ENCODE data around the gene HES1.

The HES1 gene

DNA sequence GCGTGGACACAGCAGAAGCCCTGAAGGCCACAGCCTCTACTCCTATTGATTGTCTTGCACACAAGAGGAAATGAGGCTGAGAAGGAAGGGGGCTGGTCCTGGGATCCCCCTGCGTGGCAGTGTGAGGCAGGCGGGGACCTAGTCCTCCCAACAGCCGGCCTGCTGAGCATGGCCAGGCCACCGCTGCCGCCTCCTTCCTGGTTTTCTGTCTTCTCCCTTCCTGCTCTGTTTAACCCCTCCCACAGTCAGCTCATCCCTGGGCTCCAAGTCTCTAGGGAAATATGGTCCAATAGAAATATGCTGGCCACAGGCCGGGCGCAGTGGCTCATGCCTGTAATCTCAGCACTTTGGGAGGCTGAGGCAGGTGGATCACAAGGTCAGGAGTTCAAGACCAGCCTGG is 42.1 kb upstream of the HES1 start:
- no peak overlapping the region for H3K4me3 ChIP-seq (ENCODE audit: extremely low read depth, insufficient read depth, low read length, poor library complexity, severe bottlenecking)
- no peaks in the 10 kb centered on the region for H3K36me3 ChIP-seq (ENCODE audit: control insufficient read depth, insufficient read depth, low read length)
- 83 to 100% methylated on average over 1 to 8 of the region's 8 CpGs for WGBS, 2 experiments (ENCODE audit: insufficient coverage in 2 of 2)

GRCh38 chr3:194095464-194095863 is 40.5 kb upstream of the HES1 start:
- no peaks in the 10 kb centered on the region for H3K9me3 ChIP-seq (ENCODE audit: control insufficient read depth, low read length)
- peaks cover 21% of the 10 kb centered on the region for H3K4me1 ChIP-seq (ENCODE audit: control insufficient read depth, insufficient read depth, low read length, poor library complexity, severe bottlenecking)
- no peaks in the 10 kb centered on the region for H3K36me3 ChIP-seq (ENCODE audit: control insufficient read depth, insufficient read depth, low read length)
- no peak overlapping the region for H3K27ac ChIP-seq (ENCODE audit: low read depth, low read length, severe bottlenecking)
- no peak overlapping the region for H3K4me3 ChIP-seq (ENCODE audit: extremely low read depth, insufficient read depth, low read length, poor library complexity, severe bottlenecking)
- WGBS, 2 experiments (ENCODE audit: insufficient coverage in 2 of 2): 81 to 83% methylated on average over 2 of the region's 4 CpGs

More for the DNA sequence above, 42.1 kb upstream of the HES1 start:
- H3K4me1 ChIP-seq (ENCODE audit: control insufficient read depth, insufficient read depth, low read length, poor library complexity, severe bottlenecking): peaks cover 30% of the 10 kb centered on the region
- no peak overlapping the region for H3K27ac ChIP-seq (ENCODE audit: low read depth, low read length, severe bottlenecking)
- H3K9me3 ChIP-seq (ENCODE audit: control insufficient read depth, low read length): no peaks in the 10 kb centered on the region

- Histone ChIP-seq H3K27ac (ENCODE audit: low read depth, low read length, severe bottlenecking) (no peak overlapping the region), H3K4me1 (ENCODE audit: control insufficient read depth, insufficient read depth, low read length, poor library complexity, severe bottlenecking) (peaks cover 17% of the 10 kb centered on the region), H3K9me3 (ENCODE audit: control insufficient read depth, low read length) (no peaks in the 10 kb centered on the region), H3K4me3 (ENCODE audit: extremely low read depth, insufficient read depth, low read length, poor library complexity, severe bottlenecking) (no peak overlapping the region), H3K36me3 (ENCODE audit: control insufficient read depth, insufficient read depth, low read length) (no peaks in the 10 kb centered on the region)
- WGBS, 2 experiments (ENCODE audit: insufficient coverage in 2 of 2): 93 to 97% methylated on average over 3 to 10 of the region's 10 CpGs
Measured at GRCh38 chr3:194095902-194096301, 40.0 kb upstream of the HES1 start.

DNA sequence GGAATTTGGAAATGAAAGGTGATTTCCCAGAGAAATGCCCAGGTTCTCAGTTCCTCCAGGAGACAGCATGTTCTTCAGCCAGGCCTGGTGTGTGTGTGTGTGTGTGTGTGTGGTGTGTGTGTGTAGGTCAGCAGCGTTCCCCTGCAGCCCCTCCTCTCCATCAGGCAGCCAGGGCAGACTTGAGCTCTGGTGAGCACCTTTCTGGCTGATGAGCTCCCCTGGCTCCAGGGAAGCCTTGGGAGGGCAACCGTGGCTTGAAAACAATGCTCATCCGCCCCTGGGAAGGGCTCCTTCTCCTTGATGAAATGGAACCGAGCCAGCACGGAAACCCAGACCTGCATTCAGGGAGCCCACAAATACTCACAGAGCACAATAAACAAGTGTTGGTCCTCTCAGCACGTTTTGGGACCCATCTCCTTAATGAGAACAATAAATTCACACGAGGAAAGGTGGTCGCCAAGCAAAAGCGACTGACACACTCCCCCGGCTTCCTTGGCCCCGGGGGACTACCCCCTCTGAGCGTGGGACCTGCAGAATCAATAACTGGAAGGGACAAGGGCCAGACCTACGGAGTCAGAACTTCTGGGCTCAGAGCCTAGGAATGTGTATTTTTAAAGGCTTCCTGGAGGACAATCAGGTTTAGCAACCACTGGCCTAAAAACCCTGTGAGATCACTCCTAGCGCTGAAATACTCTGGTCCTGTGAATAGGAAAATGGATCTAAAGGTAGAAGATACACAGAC is 38.6 kb upstream of the HES1 start:
- no peak overlapping the region for H3K4me3 ChIP-seq (ENCODE audit: extremely low read depth, insufficient read depth, low read length, poor library complexity, severe bottlenecking)
- H3K9me3 ChIP-seq (ENCODE audit: control insufficient read depth, low read length): no peaks in the 10 kb centered on the region
- peaks cover 16% of the 10 kb centered on the region for H3K4me1 ChIP-seq (ENCODE audit: control insufficient read depth, insufficient read depth, low read length, poor library complexity, severe bottlenecking)
- H3K27ac ChIP-seq (ENCODE audit: low read depth, low read length, severe bottlenecking): no peak overlapping the region
- 80 to 86% methylated on average over 11 to 13 of the region's 14 CpGs for WGBS, 2 experiments (ENCODE audit: insufficient coverage in 2 of 2)
- no peaks in the 10 kb centered on the region for H3K36me3 ChIP-seq (ENCODE audit: control insufficient read depth, insufficient read depth, low read length)

GRCh38 chr3:194098081-194098842 is 37.7 kb upstream of the HES1 start:
- Histone ChIP-seq H3K36me3 (ENCODE audit: control insufficient read depth, insufficient read depth, low read length) (no peaks in the 10 kb centered on the region), H3K9me3 (ENCODE audit: control insufficient read depth, low read length) (no peaks in the 10 kb centered on the region), H3K4me3 (ENCODE audit: extremely low read depth, insufficient read depth, low read length, poor library complexity, severe bottlenecking) (no peak overlapping the region), H3K27ac (ENCODE audit: low read depth, low read length, severe bottlenecking) (no peak overlapping the region), H3K4me1 (ENCODE audit: control insufficient read depth, insufficient read depth, low read length, poor library complexity, severe bottlenecking) (peaks cover 16% of the 10 kb centered on the region)
- 76 to 80% methylated on average over 3 of the region's 10 CpGs for WGBS, 2 experiments (ENCODE audit: insufficient coverage in 2 of 2)

DNA sequence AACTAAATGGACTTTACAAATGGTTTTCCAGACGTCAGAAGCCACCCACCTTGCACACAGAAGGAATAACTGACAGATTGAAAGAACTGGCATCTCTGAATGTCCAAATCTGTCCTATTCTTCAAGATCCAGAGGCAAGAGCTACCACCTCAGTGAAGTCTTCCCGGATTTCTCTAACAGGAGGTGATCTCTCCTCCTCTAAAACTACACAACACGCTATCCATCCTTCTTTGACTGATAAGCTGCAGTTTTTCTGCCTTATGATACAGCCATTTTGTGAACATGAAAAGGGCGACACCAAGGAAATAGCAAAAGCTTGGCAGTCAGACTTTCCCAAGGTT is 37.1 kb upstream of the HES1 start:
- H3K9me3 ChIP-seq (ENCODE audit: control insufficient read depth, low read length): no peaks in the 10 kb centered on the region
- H3K36me3 ChIP-seq (ENCODE audit: control insufficient read depth, insufficient read depth, low read length): no peaks in the 10 kb centered on the region
- 90% methylated on average over 4 of the region's 4 CpGs for WGBS, 2 experiments (ENCODE audit: insufficient coverage in 2 of 2)
- H3K4me1 ChIP-seq (ENCODE audit: control insufficient read depth, insufficient read depth, low read length, poor library complexity, severe bottlenecking): peaks cover 16% of the 10 kb centered on the region
- no peak overlapping the region for H3K27ac ChIP-seq (ENCODE audit: low read depth, low read length, severe bottlenecking)
- no peak overlapping the region for H3K4me3 ChIP-seq (ENCODE audit: extremely low read depth, insufficient read depth, low read length, poor library complexity, severe bottlenecking)

DNA sequence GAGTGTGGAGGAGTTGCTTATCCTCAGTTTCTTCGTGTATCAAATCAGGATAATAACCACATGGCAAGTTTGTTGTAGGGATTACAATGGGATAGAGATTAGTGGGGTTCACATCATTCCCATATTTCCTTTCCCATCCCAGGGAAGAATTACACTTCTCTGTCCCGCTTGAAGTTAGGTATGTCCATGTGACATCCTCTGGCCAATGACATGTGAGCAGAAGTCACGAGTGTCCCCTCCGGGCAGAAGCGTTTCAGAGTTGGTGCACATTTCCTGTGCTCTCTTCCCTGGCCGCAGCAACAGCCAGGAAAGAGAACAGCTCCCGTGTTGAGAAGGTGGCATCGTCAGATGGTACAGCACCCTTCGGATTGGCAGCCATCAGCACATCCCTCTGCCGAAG is 36.7 kb upstream of the HES1 start:
- 90 to 97% methylated on average over 8 to 9 of the region's 10 CpGs for WGBS, 2 experiments (ENCODE audit: insufficient coverage in 2 of 2)
- Histone ChIP-seq H3K9me3 (ENCODE audit: control insufficient read depth, low read length) (no peaks in the 10 kb centered on the region), H3K36me3 (ENCODE audit: control insufficient read depth, insufficient read depth, low read length) (no peaks in the 10 kb centered on the region), H3K4me3 (ENCODE audit: extremely low read depth, insufficient read depth, low read length, poor library complexity, severe bottlenecking) (no peak overlapping the region), H3K27ac (ENCODE audit: low read depth, low read length, severe bottlenecking) (no peak overlapping the region), H3K4me1 (ENCODE audit: control insufficient read depth, insufficient read depth, low read length, poor library complexity, severe bottlenecking) (peaks cover 16% of the 10 kb centered on the region)

DNA sequence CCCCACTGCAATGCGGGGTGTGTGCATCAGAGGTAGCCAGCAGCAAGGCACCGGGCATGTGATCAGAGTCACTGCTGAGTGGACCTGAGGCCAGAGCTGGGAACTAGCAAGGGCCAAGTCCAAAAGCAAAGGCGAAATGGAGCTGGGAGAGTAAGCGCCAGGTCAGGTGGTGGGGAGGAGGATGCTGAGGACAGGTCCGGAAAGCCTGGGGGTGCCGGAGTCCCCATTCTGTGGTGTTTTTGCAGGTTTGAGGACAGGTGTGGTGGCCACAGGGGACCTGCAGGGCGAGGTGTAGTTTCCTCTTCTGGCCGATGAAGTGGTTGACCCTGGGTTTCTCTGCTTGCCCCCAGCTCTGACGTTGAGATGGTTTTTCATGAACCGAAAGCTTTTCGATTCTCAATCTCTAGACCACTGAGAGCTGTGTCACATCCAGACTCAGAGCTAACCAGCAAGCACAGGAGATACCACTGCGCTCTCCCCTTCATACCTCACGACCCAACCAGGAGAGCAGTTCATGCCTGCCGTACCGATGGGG is 35.0 kb upstream of the HES1 start:
- Histone ChIP-seq H3K36me3 (ENCODE audit: control insufficient read depth, insufficient read depth, low read length) (no peaks in the 10 kb centered on the region), H3K4me1 (ENCODE audit: control insufficient read depth, insufficient read depth, low read length, poor library complexity, severe bottlenecking) (peaks cover 16% of the 10 kb centered on the region), H3K27ac (ENCODE audit: low read depth, low read length, severe bottlenecking) (no peak overlapping the region), H3K4me3 (ENCODE audit: extremely low read depth, insufficient read depth, low read length, poor library complexity, severe bottlenecking) (no peak overlapping the region), H3K9me3 (ENCODE audit: control insufficient read depth, low read length) (no peaks in the 10 kb centered on the region)
- WGBS, 2 experiments (ENCODE audit: insufficient coverage in 2 of 2): 93 to 95% methylated on average over 13 to 14 of the region's 15 CpGs

DNA sequence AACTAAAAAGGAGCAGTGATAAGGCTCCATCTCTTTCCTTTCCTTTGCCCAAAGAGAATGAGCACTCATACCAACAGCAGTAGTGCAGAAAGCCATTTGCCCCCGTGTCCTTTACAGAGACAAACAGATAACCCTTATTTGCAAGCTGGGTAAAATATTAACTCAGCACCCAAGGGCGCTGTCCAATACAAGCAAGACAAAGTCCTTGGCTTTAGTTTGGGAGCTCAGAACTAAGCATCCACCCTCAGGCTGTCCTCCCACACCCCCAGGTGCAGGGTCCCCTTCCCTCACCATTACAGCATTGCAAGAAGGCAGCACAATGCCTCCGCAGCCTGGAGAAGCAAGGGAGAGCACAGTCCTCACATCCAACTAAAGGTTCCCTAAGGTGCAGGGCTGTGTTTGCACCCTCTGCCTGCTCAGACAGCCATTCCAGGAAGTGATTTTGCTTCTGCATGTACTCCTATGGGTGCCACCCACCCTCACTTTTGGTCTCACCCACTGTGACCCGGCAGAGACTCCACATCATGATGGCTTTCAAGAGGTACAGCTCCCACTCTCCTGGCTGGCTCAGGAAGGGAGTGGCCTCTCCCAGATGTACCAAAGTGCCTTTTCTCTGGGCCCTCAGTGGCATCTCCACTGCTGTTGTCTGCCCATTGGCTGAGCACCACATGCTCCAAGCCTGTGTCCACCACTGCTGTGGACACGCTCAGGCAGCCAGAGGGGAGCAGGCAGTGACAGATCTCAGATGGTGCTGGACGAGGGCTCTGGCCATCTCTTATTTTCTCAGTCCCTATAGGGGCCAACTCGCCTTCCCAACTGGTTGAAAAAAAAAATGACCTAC is 34.1 kb upstream of the HES1 start:
- H3K4me1 ChIP-seq (ENCODE audit: control insufficient read depth, insufficient read depth, low read length, poor library complexity, severe bottlenecking): peaks cover 15% of the 10 kb centered on the region
- no peaks in the 10 kb centered on the region for H3K9me3 ChIP-seq (ENCODE audit: control insufficient read depth, low read length)
- no peak overlapping the region for H3K27ac ChIP-seq (ENCODE audit: low read depth, low read length, severe bottlenecking)
- H3K4me3 ChIP-seq (ENCODE audit: extremely low read depth, insufficient read depth, low read length, poor library complexity, severe bottlenecking): no peak overlapping the region
- 95 to 96% methylated on average over 5 to 7 of the region's 7 CpGs for WGBS, 2 experiments (ENCODE audit: insufficient coverage in 2 of 2)
- no peaks in the 10 kb centered on the region for H3K36me3 ChIP-seq (ENCODE audit: control insufficient read depth, insufficient read depth, low read length)

DNA sequence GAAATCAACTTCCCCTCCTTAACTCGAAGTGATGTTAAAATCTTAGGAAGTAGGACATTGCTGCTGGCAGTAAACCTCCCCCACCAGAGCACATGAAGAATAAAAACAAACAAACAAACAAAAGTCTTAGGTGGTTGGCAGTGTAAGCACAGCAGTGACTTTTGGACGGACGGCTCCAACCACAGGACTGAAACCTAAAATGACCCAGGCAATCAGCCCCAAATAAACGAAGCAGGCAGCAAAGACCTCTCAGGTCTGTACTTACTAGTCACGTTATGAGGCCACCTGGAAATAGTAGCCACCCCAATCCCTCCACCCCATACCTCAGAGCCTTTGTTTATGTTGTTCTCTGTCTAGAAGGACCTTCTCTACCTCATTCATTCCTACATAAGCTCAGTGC is 33.5 kb upstream of the HES1 start:
- Histone ChIP-seq H3K27ac (ENCODE audit: low read depth, low read length, severe bottlenecking) (no peak overlapping the region), H3K36me3 (ENCODE audit: control insufficient read depth, insufficient read depth, low read length) (no peaks in the 10 kb centered on the region), H3K9me3 (ENCODE audit: control insufficient read depth, low read length) (no peaks in the 10 kb centered on the region), H3K4me1 (ENCODE audit: control insufficient read depth, insufficient read depth, low read length, poor library complexity, severe bottlenecking) (peaks cover 10% of the 10 kb centered on the region), H3K4me3 (ENCODE audit: extremely low read depth, insufficient read depth, low read length, poor library complexity, severe bottlenecking) (no peak overlapping the region)
- WGBS, 2 experiments (ENCODE audit: insufficient coverage in 2 of 2): 93 to 96% methylated on average over 3 of the region's 5 CpGs

Data from mesodermal cell (in vitro differentiated cells).